HepG2 (cell line): ENCODE measurements around the gene ETV5. TPM values are rescaled to one million over a fixed set of nuclear protein-coding genes. Genes with fewer than 3 reads are reported as not detected.

Source experiments
- polyA plus RNA-seq, 8 experiments: library from polyadenylated mRNA; depleted of rRNA in 3 of 8; stranded (reverse) in 7 of 8; unstranded in 1 of 8; fragments of >200 nt; fragmentation: Illumina TruSeq in 4 of 8; extraction: Trizol in 4 of 8; gene quantifications; 2 replicates each; pipeline versions ENCODE4 v1.2.1 to v1.2.3, GENCODE V29; 2011 to 2016; ENCODE audit warnings: low read depth in 4 of 8, missing spikeins in 1 of 8, mixed read lengths in 1 of 8; ENCODE audit not compliant: insufficient read depth in 1 of 8
- small RNA-seq, 3 experiments: library from RNA; depleted of rRNA; stranded (forward); fragments of <200 nt; gene quantifications; one replicate each; pipeline ENCODE3, GENCODE V24; 2012; ENCODE audit warnings: low read depth in 2 of 3, low replicate concordance in 1 of 3; ENCODE audit not compliant: insufficient read length in 3 of 3, insufficient read depth in 2 of 3
- total RNA-seq, 5 experiments: library from RNA; depleted of rRNA; stranded (reverse); fragments of >200 nt; fragmentation: Illumina TruSeq; extraction: Trizol; gene quantifications; 2 replicates each; pipeline ENCODE4 v1.2.3, GENCODE V29; 2016; ENCODE audit warnings: low read depth in 1 of 5

Gene ETV5
- total and polyA plus RNA-seq, 2 of the 13 experiments (the other 11 are each of a cell fraction or from before 2014, with no cell fraction given): 52.9 to 57.2 TPM

Small RNA genes lying within 50 kb of the gene (small RNA-seq; reads per million reads assigned to genes)
- gene RF00017: 0 reads per million in 3 experiments

Other genes with a start within 250 kb of the ETV5 start
- gene TRA2B, start 171.1 kb downstream of the ETV5 start, total RNA-seq (2016; rRNA removed; fragmentation: Illumina TruSeq; extraction: Trizol): 241 and 259 TPM in 2 replicates
- gene TRA2B, start 171.1 kb downstream of the ETV5 start, polyA plus RNA-seq (2011; rRNA removed): 83.9 and 105 TPM in 2 replicates